Dedifferentiated amniotic fluid mesenchymal stem cell (primary cell): ENCODE data around the gene DOCK10.

Experiments
- DNase-seq: peaks from one replicate; pipeline ENCODE4 v3.0.0-alpha.2; 2016; ENCODE audit errors: extremely low spot score

Gene DOCK10

DNA sequence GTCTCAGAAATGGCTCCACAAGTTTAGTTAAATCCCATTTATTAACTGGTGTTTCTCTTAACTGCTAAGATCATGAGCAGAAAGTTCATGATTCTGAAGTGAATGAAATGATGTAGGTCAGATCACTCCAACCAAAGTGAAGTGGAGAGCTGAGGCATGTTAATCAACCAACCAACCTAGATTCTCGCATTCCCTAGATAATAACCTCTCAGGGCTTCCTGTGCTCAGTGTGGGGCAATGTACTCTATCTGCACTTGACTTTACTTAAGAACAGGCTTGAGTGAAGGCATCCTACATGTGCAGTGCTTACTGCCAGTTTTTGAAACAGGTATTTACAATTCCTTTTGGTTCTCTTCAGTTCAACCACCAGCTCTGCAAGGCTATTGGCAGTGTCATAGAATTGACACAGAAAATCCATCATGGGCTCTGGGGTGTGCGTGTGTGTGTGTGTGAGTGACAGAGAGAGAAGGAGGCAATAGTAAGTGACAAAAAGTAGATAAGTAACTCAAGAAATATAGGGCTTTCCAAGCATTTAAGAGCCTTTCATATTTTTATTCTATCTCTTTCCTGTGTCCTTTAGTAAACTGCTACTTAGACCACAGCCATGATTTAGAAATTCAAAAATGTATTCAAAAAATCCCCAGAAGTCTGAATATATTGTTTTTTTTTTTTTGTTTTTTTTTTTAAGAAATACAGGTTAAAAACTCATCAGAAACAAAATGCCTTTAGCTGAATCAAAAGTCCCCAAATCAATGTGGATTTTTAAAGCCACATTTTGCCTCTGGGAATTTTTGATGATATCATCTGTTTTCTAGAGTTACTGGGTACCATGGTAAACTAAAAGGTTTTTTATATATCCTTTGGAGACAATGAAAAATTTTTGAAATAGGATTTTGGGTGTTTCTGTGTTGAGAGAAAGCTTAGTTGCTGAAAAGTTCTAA is 28.6 kb downstream of the DOCK10 start:
- no peak for DNase-seq

DNA sequence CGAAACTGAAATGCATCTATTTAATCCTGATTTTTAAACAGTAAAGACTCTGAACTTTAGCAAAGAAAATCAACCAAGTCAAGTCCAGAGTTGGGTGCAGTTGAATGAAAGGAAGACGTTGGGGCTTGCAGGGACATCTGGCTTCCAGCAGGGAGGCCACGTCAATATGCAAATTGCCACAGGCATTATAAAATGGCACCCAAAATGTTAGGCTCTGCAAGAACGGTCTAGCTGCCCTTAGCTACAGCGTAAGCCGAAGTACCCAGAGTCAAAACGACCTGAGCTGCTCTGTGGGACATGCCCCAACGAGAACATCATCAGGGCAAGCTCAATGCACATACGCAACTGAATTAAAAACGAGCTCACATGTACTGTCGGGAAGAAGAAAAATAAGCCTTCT is 30.7 kb downstream of the DOCK10 start:
- no peak for DNase-seq

DNA sequence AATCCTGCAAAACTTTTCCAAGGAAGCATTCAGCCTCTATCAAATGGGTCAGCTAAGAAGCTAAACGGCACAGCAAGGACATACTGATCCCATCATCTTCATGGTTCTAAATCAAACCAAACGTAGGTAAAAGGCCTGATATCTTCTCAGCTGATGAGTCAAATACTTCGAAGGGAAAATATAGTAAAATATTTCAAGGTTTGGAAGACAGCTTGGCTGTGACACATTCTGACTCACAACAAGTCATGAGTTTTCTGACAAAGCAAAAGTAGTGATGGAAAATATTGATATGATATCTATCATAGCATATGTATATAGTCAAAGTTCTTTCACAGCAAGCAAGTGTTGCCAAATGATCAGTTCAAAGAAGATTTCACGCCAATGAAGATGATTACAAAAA is 31.5 kb downstream of the DOCK10 start:
- peak; percentile 63 for DNase-seq

DNA sequence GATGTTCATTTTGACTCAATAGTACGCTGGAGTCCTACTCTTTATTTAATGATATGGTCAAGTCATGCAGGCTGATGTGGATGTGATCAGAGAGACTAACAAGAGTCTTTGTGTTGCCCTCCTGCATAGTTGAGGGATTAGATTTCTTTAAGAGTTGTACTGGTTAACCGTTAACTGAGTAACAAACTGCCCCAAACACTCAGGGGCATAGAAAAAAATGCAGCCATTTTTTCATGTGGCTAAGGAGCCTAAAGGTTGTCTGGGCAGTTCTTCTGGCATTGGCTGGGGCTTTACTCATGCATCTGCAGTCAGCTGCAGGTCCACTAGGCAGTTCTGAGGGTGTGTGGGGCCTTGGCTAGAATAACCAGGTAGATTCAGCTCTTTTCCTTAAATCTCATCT is 32.5 kb downstream of the DOCK10 start:
- no peak for DNase-seq

DNA sequence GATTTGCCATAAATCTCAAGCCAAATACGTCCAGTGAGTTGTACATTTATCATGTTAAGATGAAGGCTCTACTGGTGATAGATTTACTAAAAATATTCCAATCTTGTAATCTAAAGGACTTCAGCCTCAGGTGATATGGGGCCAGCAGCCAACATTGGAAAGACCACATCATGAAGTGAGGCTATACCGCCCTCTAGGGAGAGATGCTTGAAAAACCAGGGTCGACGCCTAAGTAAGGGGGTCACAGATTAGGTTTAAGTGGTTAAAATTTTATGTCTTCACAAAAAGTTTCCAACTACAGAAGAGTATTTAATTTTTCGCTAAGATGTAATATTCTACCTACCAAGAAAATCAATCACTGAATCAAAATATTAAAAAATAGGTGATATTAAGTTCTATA is 33.3 kb downstream of the DOCK10 start:
- no peak for DNase-seq

DNA sequence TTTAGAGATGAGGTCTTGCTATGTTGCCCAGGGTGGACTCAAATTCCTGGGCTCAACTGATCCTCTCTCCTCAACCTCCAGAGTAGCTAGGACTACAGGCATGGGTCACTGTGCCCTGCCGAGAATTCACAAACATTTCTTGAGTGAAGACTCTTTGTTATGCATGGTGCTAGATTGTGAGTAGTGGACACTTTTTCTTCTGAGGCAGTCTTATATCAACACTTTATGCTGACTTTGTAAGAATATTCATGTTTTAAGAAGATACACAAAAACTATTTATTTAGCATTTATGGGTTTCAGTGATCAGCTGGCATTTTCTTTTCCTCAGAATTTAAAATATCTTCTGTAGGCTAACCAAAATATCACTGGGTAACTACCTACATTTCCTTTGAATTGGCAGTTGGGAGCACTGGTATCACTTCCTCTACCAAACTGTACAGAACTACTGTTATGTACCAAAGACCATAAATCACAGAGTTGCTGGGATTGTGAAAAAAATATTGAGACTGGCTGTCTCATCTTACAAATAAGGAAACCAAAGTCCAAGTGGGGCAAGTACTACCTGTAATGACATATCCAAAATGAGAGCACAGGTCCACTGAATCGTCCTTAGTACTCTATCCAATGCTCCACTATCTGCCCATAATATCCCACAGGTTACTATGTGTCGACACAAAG is 34.0 kb downstream of the DOCK10 start:
- DNase-seq = no peak

DNA sequence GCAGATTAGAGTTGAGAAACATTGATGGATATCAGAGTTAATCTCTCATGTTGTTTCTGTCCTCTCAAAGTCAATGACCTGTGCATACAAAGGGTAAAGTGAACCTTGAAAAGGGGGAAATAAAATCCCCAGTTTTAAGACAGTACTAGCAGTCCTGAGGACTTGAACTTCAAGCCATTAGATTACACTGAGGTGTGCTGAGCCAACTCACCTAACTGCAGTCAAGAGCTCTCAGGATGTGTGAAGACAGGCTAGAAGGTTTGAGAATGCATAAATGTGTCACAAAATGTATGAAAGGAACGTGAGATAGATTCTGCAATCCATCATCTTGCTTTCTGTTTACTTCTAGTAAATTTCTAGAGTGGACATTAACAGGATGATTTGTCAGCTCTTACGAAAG is 35.5 kb downstream of the DOCK10 start:
- DNase-seq = no peak

DNA sequence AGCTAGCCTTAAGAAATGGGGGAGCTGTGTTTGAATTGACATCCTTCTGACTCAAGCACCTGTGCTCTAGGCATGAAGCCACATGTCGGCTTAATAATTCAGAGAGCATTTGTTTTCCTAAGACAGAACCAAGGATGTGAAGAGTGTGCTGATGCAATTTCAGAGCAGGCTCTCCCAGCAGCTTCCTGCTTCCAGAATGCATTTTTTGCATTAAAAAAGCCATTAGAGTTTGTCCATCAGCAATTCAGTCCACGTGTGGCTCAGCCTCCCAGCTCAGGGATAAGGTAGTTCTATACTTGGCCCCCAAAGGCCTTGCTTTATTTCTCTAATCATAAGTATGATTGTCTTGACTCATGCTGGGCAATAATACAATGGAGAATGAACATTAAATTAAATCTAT is 37.7 kb downstream of the DOCK10 start:
- peak; percentile 40 for DNase-seq

DNA sequence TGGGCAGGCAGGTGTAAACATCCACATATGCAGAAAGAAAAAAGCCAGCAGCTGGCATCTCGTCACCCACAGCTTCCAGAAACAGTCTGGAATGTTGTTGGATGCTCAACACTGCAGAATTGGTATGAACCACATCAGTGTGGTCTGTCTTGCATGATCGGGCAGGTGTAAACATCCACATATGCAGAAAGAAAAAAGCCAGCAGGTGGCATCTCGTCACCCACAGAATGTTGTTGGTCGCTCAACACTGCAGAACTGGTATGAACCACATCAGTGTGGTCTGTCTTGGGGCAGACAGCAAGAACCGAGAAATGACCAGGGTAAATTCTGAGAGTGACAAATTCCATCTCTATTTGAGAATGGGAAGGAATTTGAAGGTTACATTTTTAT is 39.6 kb downstream of the DOCK10 start:
- no peak for DNase-seq

DNA sequence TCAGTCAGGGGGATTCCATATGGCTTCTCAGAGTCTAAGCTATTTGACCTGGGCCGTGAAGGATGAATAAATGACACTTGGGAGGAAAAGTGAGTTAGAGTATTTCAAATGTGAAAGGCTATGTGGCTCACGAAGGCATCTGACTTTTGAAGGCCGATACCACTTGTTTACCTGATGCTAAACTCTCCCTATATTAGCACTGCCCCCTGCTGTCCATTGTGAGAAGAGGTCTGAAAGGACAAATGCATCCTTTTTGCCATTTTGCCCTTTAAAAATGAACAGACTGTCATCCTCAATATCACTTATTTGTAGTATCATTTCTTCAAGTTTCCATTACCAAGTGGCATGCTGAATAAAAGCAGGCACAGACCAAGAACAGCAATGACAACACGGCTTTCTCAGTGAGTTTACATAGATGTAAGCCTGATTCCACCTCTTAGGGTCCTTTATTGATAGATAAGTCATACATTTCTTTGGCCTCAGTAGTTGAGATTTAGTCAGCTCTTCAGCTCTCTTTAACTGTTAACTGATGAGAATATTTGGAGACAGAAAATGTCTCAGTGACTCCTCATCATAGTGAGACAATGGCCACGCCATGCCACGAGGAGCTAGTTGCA is 40.1 kb downstream of the DOCK10 start:
- peak; percentile 68 for DNase-seq

DNA sequence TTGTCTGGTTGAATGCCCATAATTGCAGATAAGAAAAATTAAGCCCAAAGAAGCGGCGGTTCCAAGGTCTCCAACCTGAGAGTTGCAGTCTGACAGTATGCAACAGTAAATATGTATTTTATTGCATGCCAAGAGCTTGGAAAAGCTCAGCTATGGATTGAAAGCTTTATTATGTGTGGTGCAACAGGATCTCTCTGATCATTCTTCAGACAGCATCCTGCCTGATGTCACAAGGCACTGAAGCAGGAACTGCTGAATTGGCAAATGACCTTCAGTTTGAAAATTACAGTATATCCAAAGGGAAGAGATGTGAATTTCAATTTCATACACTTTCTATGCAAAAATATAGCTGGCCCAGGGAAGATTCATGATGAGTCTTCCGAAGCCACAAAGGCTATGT is 42.5 kb downstream of the DOCK10 start:
- no peak for DNase-seq

DNA sequence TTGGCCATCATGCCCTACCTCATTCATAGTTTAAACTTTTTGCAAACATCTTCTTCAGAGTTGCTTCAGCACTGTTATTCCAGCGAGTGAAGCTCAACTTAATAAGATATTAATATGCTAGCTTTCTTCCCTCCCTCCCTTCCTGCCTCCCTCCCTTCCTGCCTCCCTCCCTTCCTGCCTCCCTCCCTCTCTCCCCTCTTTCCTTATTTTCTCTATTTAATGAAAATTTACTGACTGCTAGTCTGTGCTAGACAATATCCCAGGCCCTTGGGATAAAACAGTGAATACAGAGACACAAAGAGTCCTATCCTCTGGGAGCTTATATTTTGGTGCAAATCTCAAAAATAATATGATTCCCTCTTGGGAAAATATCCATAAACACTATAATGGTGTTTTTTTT is 42.9 kb downstream of the DOCK10 start:
- DNase-seq = no peak

DNA sequence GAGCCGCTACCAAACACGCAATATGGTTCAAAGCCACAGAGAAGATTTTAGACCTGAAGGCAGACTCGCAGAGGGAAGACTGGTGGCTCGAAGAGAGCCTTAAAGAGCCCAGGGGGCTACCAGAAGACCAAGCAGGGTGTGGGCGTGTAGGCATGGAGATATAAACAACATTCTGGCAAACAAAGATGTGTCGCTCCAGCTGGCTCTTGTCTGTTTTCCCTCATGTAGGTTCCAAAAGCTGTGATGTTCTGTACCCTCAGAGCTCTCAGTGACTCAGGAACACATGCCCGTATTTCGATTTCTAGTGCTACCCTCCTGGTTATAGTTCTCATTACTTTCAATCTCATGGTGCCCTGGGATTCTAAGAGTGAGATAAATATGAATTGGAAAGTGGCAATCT is 44.5 kb downstream of the DOCK10 start:
- no peak for DNase-seq

DNA sequence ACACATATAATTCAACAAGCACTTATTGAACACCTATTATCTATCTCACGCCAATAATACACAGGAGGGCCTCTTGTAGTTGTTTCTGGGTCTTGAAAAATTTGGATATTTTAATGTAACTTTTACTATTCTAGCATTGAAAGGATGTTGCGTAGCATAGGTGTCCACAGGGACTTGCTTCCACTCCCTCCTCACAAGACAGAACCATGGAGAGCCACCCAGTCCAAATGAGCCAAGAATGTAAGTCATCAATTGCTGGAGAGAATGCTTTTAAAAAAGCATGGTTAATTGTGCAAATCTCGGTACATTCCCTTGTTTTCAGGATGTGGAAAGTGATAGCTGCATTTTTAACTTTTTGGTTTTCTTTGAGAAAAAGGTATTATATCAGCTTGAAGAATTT is 46.8 kb downstream of the DOCK10 start:
- DNase-seq = no peak

DNA sequence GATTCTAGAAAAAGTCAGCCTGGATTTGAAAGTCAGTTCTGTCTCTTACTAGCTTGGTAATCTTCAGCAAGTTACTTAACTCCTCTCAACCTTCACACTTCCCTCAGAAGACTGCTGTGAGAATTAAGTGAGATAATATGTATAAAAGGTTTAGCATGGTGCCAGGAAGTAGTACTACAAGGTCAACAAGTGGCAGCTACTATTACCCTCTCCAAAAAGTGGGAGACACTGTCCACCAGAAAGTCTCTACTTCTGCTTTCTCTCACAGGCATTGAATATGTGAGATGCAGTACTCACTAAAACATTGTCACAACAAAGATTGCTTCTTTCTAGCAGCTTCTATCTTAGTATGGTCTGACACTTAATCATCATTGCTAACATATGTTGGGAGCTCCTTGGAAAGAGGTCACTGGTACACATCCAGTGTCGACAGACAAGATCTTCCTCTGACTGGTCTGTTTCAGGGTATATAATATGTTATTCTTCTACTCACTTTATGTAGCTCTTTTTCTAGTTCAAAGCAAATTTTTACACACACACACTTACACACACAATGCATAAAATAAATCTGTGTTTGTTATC is 47.9 kb downstream of the DOCK10 start:
- no peak for DNase-seq

DNA sequence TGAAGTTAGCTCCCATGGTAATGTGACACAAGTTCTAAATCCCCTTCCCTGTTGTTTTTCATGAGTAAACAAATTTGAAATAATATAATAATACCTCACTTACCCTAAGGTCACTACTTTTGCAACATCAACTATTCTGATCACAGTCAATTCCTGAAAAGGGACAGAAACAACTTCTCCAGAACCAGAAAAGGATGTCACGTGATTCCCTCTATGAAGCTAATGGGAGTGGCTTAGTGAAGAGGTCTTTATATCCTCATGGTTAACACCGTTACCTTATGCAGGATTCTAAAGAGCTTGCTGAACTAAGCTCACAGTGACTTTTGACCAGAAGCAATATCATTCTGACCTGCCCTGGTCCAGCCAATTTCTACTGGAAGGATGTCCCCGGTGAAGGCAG is 51.6 kb downstream of the DOCK10 start:
- DNase-seq = no peak

DNA sequence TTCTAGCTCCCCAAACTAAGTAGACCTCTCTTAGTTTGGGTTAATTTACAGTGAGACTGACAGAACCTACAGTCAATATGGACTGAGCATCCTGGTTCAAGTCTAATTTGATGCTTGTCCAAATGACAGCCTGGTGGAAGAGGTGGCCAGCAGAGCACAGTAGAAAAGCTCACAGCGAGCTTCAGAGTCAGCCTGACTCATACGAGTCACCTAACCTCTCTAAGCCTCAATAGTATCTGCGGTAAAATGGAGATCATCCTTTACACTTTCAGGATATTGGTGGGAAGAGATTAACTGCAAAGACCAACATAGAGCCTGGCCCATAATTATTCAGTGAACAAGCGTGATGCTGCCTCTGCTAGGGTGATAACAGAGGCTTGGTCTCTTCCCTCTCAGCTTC is 54.5 kb downstream of the DOCK10 start:
- DNase-seq = no peak

DNA sequence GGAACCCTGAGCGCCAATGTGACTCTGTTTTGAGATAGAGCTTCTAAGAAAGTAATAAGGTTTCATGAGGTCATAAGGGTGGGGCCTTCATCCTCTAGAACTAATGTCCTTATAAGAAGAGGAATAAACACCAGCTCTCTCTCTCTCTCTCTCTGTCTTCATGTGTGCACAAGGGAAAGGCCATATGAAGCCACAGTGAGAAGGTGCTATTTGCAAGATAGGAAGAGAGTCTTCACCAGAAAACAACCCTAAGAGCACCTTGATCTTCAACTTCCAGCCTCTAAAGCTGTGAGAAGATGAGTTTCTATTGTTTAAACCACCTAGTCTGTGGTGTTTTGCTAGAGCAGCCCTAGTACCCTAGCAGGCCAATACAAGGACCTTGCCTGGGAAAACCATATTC is 55.8 kb downstream of the DOCK10 start:
- no peak for DNase-seq

DNA sequence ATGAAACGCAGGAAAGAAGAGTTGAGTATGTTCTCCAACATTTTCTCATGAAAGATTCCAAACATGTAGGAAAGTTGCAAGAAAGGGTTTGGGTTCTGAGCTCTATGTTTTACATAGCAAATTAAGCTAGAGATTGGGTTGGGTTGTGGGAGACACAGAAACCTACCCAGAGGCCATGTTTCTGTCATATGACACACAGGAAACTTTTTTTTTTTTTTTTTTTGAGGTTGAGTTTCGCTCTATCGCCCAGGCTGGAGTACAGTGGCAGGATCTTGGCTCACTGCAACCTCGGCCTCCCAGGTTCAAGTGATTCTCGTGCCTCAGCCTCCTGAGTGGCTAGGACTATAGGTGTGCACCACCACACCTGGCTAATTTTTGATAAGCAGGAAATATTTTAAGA is 57.6 kb downstream of the DOCK10 start:
- no peak for DNase-seq

DNA sequence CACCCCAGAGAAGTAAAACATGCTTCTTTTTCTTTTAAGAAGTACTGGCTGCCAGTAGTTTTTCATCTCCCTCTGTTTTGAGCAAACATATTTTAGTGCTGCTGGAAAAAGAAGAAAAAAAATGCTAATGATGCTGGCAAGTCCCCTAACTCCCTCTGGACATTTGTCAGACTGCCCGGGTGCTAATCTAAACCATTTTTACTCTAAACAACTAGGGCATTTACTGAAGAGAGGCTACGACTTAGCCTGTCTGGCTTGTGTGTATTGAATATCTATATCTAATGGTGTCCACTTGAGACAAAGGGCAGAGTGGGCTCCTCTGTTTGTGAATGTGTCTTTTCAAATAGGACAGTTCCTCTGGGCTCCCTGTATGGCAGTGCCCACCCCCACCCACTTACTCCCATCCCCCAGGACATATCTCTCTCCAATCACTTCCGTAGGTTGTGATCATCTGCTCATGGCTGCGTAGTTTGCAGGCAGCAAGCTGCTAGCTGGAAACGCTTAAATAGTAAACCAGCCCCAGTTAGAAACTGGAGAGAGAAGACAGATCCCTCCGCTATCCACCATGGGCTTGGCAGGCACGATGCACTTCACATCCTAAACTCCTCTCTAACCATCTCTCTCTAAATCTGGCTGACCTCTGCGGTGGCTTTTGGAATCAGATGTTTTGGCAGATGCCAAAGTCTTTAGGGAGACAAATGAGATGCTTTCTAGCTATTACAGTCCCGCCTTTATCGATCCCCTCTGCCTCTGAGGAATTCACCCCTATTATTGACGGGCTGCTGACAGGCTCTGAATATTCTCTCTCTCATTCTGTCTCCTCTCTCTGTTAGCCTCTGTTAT is 58.3 kb downstream of the DOCK10 start:
- DNase-seq = no peak

DNA sequence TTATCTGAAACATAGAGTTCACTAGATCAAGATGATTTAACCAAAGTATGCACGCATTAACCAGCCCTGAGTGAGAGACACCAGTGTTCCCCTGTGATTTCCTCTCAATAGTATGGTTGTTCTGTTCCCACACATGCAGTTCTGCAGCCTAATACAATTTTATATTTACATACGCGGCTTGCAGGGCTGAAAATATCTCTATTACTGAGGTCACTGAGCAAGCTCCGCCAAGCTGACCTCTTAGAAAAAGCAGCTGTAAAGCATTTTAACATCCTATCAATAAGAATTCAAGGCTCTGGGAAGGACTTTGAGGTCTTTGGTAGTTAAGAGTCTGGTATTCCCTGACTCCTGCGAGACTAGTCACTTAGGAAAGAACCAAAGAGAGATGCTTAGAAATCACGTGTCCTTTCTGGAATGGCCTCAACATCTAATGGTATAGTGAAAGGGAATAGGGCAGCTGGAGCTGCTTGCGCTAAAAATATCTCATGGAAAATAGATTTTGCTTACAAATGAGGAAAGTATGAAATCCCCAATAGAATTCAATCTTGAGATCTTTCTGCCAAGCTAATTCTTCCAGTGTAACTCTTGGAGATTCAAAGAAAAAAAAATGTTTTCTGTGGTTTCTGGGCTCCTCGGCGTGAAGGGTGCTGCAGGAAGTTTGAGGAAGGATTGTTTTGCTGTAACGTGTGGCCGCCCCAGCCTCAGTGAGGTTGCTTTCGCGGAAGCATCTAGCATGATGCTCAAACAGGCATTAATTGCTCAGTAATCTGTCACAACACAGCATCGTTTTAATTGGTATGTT is 59.2 kb downstream of the DOCK10 start:
- DNase-seq = peak; percentile 76
